ENCODE results near the gene TMEM59L. TPM values are rescaled to one million over a fixed set of nuclear protein-coding genes. Genes with fewer than 3 reads are reported as not detected.

The TMEM59L gene
- total and polyA plus RNA-seq, 2 of the 4 experiments (the other 2 are of a cell fraction) = under 0.01 to 5.9 TPM

DNA sequence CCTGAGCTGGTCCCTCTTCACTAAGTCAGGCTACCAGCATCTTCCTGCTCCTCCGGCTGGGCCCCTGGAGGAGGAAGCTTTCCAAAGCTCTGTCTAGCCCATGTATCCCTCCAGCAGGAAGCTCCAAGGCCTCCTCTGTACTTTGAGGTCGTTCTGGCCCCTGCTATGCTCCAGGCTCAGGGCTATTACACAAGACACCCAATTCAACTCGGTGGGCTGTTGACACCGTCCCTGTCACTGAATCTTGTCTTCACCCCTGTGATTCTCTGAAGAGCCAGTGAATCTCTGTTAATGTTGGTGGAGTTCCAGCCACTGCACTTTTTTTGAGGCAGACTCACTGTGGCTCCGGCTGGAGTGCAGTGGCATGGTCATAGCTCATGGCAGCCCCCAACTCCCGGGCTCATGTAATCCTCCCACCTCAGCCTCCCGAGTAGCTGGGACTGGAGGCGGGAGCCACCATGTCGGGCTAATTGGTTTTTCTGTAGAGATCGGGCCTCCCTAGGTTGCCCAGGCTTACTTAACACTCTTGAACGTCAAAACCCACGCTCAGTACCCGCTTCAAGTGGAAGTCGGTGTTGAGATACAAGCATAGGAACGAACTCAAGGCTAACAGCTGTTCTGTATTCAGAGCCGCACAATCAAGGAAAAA, 24.6 kb upstream of the TMEM59L start:
- in situ Hi-C loops (cut with MboI; ENCODE audit: low sequenced_read_pairs) = no loop called here
- H2BK20ac ChIP-seq (ENCODE audit: low read depth, low read length) = no peak overlapping the region
- intact Hi-C loops (cut with micrococcal nuclease) = loop anchor here (5.0 kb wide), 2 partner anchors 244 to 329 kb away; partner anchors contain the start of genes COPE, DDX49 and UPF1
- peak overlapping the region; percentile 39 for H2BK5ac ChIP-seq (ENCODE audit: low read depth, low read length, poor library complexity, severe bottlenecking)
- dilution Hi-C loops (cut with HindIII; ENCODE audit: low sequenced_read_pairs, unreplicated experiment) = no loop called here
- peak overlapping the region; percentile 77 for H4K5ac ChIP-seq (ENCODE audit: low read depth, low read length)
- POLR2A ChIA-PET (ENCODE audit: unreplicated experiment) = no interaction called here
- no peak for DNase-seq
- H3K18ac ChIP-seq (ENCODE audit: low read depth, low read length) = peak overlapping the region; percentile 26
- no peaks in the 10 kb centered on the region for H3K9me3 ChIP-seq (ENCODE audit: control insufficient read depth, insufficient read depth, low read length)
- no peak overlapping the region for H3K56ac ChIP-seq (ENCODE audit: extremely low read depth, insufficient read depth, low read length)
- H3K27me3 ChIP-seq (ENCODE audit: control insufficient read depth, insufficient read depth, low read length) = peaks cover 2% of the 10 kb centered on the region; the same call in 1 of the 2 replicates
- peak overlapping the region; percentile 43 for H3K9ac ChIP-seq (ENCODE audit: low read depth, low read length)
- peak overlapping the region; percentile 56 for H3K4me3 ChIP-seq (ENCODE audit: insufficient read depth, low read depth, low read length)
- H4K91ac ChIP-seq (ENCODE audit: insufficient read depth, low read depth, low read length) = peak overlapping the region; percentile 22; the same call in 1 of the 2 replicates
- H3K4me1 ChIP-seq (ENCODE audit: control insufficient read depth, insufficient read depth, low read length) = peaks cover 5% of the 10 kb centered on the region
- H2BK120ac ChIP-seq (ENCODE audit: low read depth, low read length) = peak overlapping the region; percentile 8
- TF ChIP-seq NFE2L2 (IDR thresholded peaks at IDR 0.05; ENCODE audit: low read depth, low read length) = no peak
- no peak for TF ChIP-seq POLR2A (IDR thresholded peaks at IDR 0.05; ENCODE audit: low read depth, low read length)
- TF ChIP-seq FOS (IDR thresholded peaks at IDR 0.05; ENCODE audit: low read depth, low read length) = no peak
- TF ChIP-seq CEBPB (IDR thresholded peaks at IDR 0.05; ENCODE audit: low read depth, low read length) = no peak
- TF ChIP-seq, protein P1, sequence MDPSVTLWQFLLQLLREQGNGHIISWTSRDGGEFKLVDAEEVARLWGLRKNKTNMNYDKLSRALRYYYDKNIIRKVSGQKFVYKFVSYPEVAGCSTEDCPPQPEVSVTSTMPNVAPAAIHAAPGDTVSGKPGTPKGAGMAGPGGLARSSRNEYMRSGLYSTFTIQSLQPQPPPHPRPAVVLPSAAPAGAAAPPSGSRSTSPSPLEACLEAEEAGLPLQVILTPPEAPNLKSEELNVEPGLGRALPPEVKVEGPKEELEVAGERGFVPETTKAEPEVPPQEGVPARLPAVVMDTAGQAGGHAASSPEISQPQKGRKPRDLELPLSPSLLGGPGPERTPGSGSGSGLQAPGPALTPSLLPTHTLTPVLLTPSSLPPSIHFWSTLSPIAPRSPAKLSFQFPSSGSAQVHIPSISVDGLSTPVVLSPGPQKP (IDR thresholded peaks at IDR 0.05; ENCODE audit: borderline replicate concordance, low read depth, low read length) = no peak
- no peak for TF ChIP-seq RFX5 (IDR thresholded peaks at IDR 0.05; ENCODE audit: low read depth, low read length)
- TF ChIP-seq, protein P2, sequence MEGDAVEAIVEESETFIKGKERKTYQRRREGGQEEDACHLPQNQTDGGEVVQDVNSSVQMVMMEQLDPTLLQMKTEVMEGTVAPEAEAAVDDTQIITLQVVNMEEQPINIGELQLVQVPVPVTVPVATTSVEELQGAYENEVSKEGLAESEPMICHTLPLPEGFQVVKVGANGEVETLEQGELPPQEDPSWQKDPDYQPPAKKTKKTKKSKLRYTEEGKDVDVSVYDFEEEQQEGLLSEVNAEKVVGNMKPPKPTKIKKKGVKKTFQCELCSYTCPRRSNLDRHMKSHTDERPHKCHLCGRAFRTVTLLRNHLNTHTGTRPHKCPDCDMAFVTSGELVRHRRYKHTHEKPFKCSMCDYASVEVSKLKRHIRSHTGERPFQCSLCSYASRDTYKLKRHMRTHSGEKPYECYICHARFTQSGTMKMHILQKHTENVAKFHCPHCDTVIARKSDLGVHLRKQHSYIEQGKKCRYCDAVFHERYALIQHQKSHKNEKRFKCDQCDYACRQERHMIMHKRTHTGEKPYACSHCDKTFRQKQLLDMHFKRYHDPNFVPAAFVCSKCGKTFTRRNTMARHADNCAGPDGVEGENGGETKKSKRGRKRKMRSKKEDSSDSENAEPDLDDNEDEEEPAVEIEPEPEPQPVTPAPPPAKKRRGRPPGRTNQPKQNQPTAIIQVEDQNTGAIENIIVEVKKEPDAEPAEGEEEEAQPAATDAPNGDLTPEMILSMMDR (conservative IDR thresholded peaks at IDR 0.05; ENCODE audit: low read depth, low read length) = no peak
- no peak for TF ChIP-seq RCOR1 (IDR thresholded peaks at IDR 0.05; ENCODE audit: insufficient replicate concordance, low read length)
- no peak for TF ChIP-seq CHD1 (IDR thresholded peaks at IDR 0.05; ENCODE audit: low read depth, low read length)
- no peak for TF ChIP-seq SMC3 (IDR thresholded peaks at IDR 0.05; ENCODE audit: low read depth, low read length)
- no peak for TF ChIP-seq MAZ (IDR thresholded peaks at IDR 0.05; ENCODE audit: borderline replicate concordance, low read depth, low read length)
- no peak for TF ChIP-seq RAD21 (IDR thresholded peaks at IDR 0.05; ENCODE audit: low read length)
- TF ChIP-seq, protein P3, sequence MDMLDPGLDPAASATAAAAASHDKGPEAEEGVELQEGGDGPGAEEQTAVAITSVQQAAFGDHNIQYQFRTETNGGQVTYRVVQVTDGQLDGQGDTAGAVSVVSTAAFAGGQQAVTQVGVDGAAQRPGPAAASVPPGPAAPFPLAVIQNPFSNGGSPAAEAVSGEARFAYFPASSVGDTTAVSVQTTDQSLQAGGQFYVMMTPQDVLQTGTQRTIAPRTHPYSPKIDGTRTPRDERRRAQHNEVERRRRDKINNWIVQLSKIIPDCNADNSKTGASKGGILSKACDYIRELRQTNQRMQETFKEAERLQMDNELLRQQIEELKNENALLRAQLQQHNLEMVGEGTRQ (IDR thresholded peaks at IDR 0.05; ENCODE audit: low read depth, low read length) = no peak
- H2AK5ac ChIP-seq (ENCODE audit: low read depth, low read length) = no peak overlapping the region
- no peak overlapping the region for H2BK15ac ChIP-seq (ENCODE audit: low read depth, low read length)
- CTCF ChIA-PET = interaction anchor here (0.6 to 1.3 kb wide), 3 partner anchors 30 to 189 kb away, joined by 3 to 4 read pairs (median 3); partner anchors contain the start of gene KXD1
- no peak; the same call in 1 of the 2 replicates for ATAC-seq (ENCODE audit: low read depth)
- peak overlapping the region; percentile 46 to 92 for H4K8ac ChIP-seq (ENCODE audit: low read depth in 2 of 2, low read length in 2 of 2)
- H3K4me2 ChIP-seq (ENCODE audit: low read depth, low read length) = peak overlapping the region; percentile 85
- no TSS peak for BruUV-seq (replicated peaks)
- peaks cover 4% of the 10 kb centered on the region; the same call in 1 of the 2 replicates for H3K9me1 ChIP-seq (ENCODE audit: insufficient read depth, low read length)
- H3K14ac ChIP-seq (replicated peaks; ENCODE audit: low read depth, low read length) = peak overlapping the region; percentile 62; the same call in 1 of the 2 replicates
- peak overlapping the region; percentile 36; the same call in 1 of the 2 replicates for H3K23ac ChIP-seq (ENCODE audit: low read depth, low read length)
- peaks cover 6% of the 10 kb centered on the region for H4K20me1 ChIP-seq (ENCODE audit: insufficient read depth, low read length)
- H2AK9ac ChIP-seq (replicated peaks; ENCODE audit: low read depth, low read length, poor library complexity) = peak overlapping the region; percentile 98
- WGBS, 2 experiments (ENCODE audit: extremely low coverage in 2 of 2, insufficient read length in 1 of 2) = 21% methylated on average over 4 of the region's 16 CpGs; no CpG with 5 or more reads in 1 of the 2 experiments
- H3K27ac ChIP-seq (ENCODE audit: insufficient read depth, low read length) = peak overlapping the region; percentile 52
- H2AFZ ChIP-seq (replicated peaks; ENCODE audit: low read length, poor library complexity) = peak overlapping the region; percentile 100
- peaks cover 4% of the 10 kb centered on the region for H3K36me3 ChIP-seq (ENCODE audit: control insufficient read depth, insufficient read depth, low read length)
- H3K4ac ChIP-seq (ENCODE audit: low read depth, low read length) = peak overlapping the region; percentile 73
- H3K79me1 ChIP-seq (ENCODE audit: low read depth in 1 of 2, low read length in 2 of 2) = peaks cover 6 to 20% of the 10 kb centered on the region in 2 experiments; a peak in 3 of 4 replicates

Measured in IMR-90 (cell line).